Astrocyte of the hippocampus (primary cell): ENCODE measurements around the gene PGBD2.
"Not testable (repeated sequence)": the region's sequence is repeated elsewhere in the genome, so short reads cannot be mapped to it uniquely, and the experiment has no call there.

ENCODE experiments used
- DNase-seq: peaks from one replicate; pipeline ENCODE4 v3.0.0; 2011; ENCODE audit warnings: low read depth, low spot score

The PGBD2 gene

DNA sequence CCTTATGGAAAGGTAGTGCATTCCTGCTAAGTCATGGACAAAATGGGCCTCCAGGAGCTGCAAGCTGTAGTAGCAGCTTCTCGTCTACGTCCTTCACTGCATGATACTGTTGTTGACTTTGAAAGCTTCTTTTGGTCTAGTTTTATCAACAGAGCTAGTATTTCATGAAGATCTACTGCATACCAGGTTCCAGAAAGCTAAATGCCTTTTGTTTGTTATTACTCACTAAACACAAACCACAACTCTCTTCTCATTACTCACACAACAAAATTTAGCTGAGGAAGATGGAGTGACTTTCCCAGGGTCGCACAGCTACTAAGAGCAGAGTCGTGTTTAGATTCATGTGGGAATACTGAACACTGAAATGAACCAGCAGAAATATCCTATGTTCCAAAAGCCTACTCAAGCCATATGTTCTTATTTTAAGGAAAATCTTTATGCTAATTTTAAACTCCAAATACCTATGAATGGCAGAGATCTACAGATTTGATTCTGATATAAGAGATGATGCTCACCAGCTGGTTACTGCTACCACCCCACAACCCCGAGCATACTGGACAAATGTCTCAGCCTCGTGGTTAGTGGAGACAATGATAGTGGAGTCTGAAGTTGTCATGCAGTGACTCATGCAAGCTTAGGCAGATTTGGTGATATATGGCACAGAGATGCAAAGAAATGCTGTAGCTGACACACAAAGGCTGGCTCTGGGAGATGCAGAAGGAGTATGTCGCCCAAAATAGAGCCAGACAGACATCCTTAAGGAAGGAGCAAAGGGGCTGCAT, 20.6 kb downstream of the PGBD2 start:
- peak; percentile 51 for DNase-seq

DNA sequence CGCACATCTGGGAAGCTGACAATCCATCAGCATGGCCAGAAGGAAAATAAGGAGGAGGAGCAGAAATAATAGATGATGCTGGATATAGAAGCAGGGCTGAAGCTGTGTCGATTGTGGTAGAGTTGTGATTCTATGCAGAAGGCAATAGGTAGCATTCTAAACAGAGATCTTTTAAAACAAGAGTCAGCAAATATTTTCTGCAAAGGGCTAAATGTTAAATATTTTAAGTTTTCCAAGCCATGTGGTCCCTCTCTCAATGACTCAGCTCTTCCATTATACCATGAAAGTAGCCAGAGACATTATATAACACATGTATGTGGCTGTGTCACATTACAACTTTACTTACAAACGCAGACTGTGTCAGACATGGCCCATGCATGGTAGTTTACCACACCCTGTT, 21.2 kb downstream of the PGBD2 start:
- not testable (repeated sequence) for DNase-seq

DNA sequence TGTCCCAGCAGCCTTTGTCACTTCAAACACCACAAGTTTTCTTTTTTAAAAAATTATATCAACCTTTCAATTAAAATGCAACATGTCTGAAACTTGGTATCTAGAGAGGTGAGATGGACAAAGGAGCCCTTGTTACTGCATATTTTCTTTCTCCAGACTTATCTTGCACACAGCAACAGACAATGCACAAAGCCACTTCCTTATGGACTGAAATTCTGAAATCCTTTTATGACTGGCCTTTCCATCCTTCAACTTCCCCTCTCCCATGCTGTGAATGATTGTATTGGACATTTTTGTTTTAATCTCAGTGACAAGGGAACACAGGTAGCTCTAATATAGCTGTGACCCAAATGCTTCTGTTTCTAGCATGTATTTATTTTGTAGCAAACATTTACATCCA, 22.1 kb downstream of the PGBD2 start:
- DNase-seq = not testable (repeated sequence)

DNA sequence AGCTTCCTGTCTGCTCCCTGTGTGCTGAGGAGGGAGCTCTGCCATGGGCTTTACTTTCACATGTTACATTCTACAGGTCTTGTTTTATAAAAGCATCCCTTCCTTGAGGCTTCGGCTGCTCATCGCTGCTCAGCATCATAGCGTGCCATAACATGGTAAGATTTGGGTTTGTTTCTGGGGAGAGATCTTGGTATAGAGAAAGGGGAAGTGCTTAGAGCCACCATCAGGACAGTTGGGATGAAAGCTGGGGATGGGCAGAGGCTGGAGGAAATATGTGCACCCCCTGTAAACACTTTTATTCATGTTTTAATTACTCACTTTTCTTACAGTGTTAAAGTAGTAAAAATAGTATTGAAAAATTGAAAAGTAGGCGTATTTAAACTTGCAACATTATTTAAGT, 24.0 kb downstream of the PGBD2 start:
- DNase-seq = not testable (repeated sequence)

DNA sequence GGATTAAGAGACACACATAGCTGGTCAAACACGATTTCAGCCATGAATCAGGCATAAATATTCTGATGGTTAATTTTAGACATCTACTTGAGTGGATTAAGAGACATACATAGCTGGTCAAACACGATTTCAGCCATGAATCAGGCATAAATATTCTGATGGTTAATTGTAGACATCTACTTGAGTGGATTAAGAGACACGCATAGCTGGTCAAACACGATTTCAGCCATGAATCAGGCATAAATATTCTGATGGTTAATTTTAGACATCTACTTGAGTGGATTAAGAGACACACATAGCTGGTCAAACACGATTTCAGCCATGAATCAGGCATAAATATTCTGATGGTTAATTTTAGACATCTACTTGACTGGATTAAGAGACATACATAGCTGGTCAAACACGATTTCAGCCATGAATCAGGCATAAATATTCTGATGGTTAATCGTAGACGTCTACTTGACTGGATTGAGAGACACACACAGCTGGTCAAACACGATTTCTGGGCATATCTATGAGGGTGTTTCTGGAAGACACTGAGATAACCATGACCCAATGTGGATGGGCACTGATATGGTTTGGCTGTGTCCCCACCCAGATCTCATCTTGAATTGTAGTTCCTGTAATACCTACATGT, 32.3 kb downstream of the PGBD2 start:
- not testable (repeated sequence) for DNase-seq

DNA sequence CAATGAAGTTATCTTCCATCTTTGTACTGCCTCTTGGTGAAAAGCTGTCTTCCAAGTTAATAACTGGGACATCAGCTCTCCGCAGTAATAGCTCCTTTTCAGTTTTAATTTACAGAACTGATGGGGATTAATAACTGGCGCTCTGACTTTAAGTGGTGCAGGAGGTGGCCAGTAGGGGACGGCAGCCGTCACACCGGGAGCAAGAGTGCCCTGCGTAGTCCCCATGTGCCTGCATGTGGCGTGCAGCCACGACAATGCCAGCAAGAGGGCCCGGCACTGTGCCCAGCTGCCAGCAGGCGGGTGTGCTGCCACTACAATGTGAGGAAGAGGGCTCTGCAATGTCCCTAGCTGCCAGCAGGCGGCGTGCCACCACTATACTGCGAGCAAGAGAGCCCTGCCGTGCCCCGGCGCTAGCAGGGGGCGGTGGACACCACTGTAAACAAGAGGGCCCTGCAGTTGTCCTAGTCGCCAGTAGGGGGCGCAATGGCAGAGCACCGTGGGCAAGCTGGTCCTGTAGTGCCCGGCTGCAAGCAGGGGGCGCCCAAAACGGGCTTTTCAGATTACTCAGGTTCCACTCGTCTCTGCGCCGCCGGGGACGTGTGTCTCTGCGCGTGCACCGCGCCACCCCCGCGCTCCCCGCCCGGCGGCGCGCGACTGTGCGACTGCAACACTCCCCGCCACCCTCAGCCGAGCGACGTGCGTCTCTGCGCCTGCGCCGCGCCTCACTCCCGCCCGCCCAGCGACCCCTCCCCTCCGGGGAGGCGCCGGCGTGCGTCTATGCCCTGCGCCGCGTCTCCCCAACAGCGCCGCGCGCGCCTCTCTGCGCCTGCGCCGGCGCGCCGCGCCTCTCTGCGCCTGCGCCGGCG, 38.3 kb downstream of the PGBD2 start:
- DNase-seq = not testable (repeated sequence)

DNA sequence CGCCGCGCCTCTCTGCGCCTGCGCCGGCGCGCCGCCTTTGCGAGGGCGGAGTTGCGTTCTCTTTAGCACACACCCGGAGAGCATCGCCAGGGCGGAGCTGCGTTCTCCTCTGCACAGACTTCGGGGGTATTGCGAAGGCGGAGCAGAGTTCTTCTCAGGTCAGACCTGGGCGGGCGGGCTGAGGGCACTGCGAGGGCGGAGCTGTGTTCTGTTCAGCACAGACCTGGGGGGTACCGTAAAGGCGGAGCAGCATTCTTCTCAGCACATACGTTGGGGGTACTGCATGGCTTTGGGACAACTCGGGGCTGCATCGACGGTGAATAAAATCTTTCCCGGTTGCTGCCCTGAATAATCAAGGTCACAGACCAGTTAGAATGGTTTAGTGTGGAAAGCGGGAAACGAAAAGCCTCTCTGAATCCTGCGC, 39.0 kb downstream of the PGBD2 start:
- DNase-seq = not testable (repeated sequence)

DNA sequence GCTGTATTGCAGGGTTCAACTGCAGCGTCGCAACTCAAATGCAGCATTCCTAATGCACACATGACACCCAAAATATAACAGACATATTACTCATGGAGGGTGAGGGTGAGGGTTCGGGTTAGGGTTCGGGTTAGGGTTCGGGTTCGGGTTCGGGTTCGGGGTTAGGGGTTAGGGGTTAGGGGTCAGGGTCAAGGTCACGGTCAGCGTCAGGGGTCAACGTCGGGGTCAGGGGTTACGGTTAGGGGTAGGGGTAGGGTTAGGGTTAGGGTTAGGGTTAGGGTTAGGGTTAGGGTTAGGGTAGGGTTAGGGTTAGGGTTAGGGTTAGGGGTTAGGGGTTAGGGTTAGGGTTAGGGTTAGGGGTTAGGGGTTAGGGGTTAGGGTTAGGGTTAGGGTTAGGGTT, 39.4 kb downstream of the PGBD2 start:
- peak; percentile 32 for DNase-seq

DNA sequence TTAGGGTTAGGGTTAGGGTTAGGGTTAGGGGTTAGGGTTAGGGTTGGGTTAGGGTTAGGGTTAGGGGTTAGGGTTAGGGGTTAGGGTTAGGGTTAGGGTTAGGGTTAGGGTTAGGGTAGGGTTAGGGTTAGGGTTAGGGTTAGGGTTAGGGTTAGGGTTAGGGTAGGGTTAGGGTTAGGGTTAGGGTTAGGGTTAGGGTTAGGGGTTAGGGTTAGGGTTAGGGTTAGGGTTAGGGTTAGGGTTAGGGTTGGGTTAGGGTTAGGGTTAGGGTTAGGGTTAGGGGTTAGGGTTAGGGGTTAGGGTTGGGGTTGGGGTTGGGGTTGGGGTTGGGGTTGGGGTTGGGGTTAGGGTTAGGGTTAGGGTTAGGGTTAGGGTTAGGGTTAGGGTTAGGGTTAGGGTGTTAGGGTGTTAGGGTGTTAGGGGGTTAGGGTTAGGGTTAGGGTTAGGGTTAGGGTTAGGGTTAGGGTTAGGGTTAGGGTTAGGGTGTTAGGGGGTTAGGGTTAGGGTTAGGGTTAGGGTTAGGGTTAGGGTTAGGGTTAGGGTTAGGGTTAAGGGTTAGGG, 39.9 kb downstream of the PGBD2 start:
- DNase-seq = not testable (repeated sequence)
